Bronchial epithelial cell (primary cell): Measurements from ENCODE around the gene ITPR2. TPM values are rescaled to one million over a fixed set of nuclear protein-coding genes. Genes with fewer than 3 reads are reported as not detected.
A peak's percentile ranks its signal among the peaks of the same experiment; 100 is the strongest.

Experiments used
- DNase-seq: peaks from one replicate; pipeline ENCODE4 v3.0.0-alpha.2; 2010; ENCODE audit warnings: low read depth
- FAIRE-seq: peaks from 2 replicates; lab custom pipeline; 2011; peaks lifted over from hg19 to GRCh38; lab: Jason Lieb, UNC
- H3K27me3 ChIP-seq: 2 replicates; pipeline ENCODE4 v1.5.1; 2011; ENCODE audit warnings: low read length; ENCODE audit not compliant: control insufficient read depth, insufficient read depth
- H3K36me3 ChIP-seq: 2 replicates; pipeline ENCODE4 v1.5.1; 2011; ENCODE audit warnings: low read length; ENCODE audit not compliant: control insufficient read depth, insufficient read depth
- H3K4me3 ChIP-seq: 2 replicates; pipeline ENCODE4 v1.5.1; 2011; ENCODE audit warnings: mild to moderate bottlenecking, low read depth, low read length, control low read depth
- total RNA-seq: library from RNA; depleted of rRNA; stranded (reverse); fragments of >200 nt; gene quantifications from 2 replicates; pipeline ENCODE4 v1.2.1, GENCODE V29; 2014
- TF ChIP-seq, protein P1 (sequence below): IDR thresholded peaks from 2 replicates; pipeline ENCODE4 v1.5.1; 2011; ENCODE audit warnings: mild to moderate bottlenecking, moderate library complexity, low read length, control low read depth, inconsistent platforms; ENCODE audit not compliant: insufficient read depth, severe bottlenecking

The ITPR2 gene
- total RNA-seq, 1 donor from 2014 or later, result 5.8 TPM

DNA sequence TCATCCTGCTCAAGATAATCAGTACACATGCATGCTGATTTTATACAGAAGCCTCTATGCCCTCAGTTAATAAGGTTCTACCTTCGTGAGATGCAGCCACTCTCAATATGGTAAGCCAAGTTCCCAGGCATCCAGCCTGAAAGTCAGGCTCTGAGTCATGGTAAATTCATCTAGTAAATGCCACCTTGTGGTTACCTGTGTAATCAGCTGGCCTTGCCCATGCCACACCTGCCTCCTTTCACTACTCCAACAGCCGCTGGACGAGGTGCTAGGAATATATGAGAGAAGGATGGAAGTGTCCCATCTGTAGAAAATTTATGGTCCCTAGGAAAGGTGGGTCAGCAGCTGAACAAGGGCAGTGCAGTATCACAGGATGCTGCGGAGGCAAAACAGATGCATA, 430.3 kb downstream of the ITPR2 start:
- DNase-seq (peak; percentile 87), FAIRE-seq (peak; percentile 98)
- no peaks in the 10 kb centered on the region for H3K27me3 ChIP-seq
- H3K4me3 ChIP-seq, result no peak overlapping the region
- TF ChIP-seq, protein P1, sequence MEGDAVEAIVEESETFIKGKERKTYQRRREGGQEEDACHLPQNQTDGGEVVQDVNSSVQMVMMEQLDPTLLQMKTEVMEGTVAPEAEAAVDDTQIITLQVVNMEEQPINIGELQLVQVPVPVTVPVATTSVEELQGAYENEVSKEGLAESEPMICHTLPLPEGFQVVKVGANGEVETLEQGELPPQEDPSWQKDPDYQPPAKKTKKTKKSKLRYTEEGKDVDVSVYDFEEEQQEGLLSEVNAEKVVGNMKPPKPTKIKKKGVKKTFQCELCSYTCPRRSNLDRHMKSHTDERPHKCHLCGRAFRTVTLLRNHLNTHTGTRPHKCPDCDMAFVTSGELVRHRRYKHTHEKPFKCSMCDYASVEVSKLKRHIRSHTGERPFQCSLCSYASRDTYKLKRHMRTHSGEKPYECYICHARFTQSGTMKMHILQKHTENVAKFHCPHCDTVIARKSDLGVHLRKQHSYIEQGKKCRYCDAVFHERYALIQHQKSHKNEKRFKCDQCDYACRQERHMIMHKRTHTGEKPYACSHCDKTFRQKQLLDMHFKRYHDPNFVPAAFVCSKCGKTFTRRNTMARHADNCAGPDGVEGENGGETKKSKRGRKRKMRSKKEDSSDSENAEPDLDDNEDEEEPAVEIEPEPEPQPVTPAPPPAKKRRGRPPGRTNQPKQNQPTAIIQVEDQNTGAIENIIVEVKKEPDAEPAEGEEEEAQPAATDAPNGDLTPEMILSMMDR, result peak; percentile 56
- no peaks in the 10 kb centered on the region for H3K36me3 ChIP-seq

- Histone ChIP-seq H3K4me3 (no peak overlapping the region), H3K36me3 (no peaks in the 10 kb centered on the region), H3K27me3 (no peaks in the 10 kb centered on the region)
- no peak for DNase-seq
- TF ChIP-seq, protein P1, result no peak
- no peak for FAIRE-seq
These were observed 431.1 kb downstream of the ITPR2 start for GRCh38 chr12:26401874-26402273.

DNA sequence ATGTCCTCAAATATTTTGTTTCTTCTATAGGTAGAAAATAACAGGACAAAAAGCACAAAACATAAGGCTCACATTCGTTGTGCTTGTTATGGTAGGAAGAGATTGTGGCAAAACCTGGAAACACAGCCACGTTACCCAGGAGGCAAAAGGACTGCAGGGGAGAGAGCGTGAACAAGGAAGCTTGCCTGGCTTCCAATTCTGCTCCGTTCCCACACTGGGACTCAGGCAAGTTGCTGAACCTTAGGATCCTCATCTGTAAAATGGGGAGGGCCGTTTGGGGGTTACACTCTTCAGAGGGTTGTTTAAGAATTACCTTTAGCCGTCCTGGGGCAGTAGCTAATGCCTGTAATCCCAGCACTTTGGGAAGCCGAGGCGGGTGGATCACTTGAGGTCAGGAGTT, 432.4 kb downstream of the ITPR2 start:
- H3K4me3 ChIP-seq, result no peak overlapping the region
- TF ChIP-seq, protein P1, result no peak
- DNase-seq (no peak), FAIRE-seq (no peak)
- H3K36me3 ChIP-seq, result no peaks in the 10 kb centered on the region
- H3K27me3 ChIP-seq, result no peaks in the 10 kb centered on the region

GRCh38 chr12:26399381-26399780, 433.6 kb downstream of the ITPR2 start:
- no peak for DNase-seq
- FAIRE-seq, result no peak
- H3K27me3 ChIP-seq, result no peaks in the 10 kb centered on the region
- no peak overlapping the region for H3K4me3 ChIP-seq
- H3K36me3 ChIP-seq, result no peaks in the 10 kb centered on the region
- TF ChIP-seq, protein P1, result no peak

DNA sequence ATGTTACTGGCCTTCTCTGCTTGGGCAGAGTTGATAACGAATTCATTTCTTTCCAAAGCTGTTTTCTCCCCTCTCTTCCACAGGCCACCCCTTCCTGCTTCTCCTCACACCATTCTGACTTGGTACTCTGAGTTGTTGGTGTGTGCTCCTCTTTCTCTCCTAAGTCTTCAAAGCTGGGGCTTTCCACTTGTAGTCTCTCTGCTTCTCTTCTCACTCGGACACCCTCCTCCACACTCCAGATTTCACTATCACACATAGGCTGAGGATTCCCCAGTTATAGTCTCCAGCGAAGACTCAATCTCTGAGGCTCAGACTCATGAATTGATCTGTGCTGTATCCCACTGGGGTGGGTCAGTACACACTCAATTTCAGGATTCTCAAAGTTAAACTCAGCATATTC, 436.6 kb downstream of the ITPR2 start:
- H3K27me3 ChIP-seq, result no peaks in the 10 kb centered on the region
- TF ChIP-seq, protein P1, result no peak
- no peaks in the 10 kb centered on the region for H3K36me3 ChIP-seq
- DNase-seq (no peak), FAIRE-seq (no peak)
- no peak overlapping the region for H3K4me3 ChIP-seq

DNA sequence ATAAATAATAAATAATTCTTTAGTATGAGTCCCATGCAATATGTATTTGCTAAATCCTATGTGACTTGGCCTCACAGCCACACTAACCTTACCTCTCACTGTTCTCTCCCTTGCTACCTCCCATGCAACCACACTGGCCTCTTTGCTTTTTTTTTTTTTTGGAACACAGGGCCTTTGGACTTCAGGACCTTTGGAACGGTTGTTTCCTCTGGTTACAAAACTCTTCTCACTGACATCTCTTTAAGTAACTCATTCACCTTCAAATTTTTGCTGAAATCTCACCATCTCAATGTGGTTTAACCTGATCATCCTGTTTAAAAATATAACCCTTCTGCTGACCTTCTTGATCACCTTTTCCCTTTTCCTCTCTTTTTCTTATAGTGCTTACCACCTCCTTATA, 443.7 kb downstream of the ITPR2 start:
- no peak overlapping the region for H3K4me3 ChIP-seq
- no peaks in the 10 kb centered on the region for H3K27me3 ChIP-seq
- FAIRE-seq (no peak), DNase-seq (no peak)
- TF ChIP-seq, protein P1, result no peak
- no peaks in the 10 kb centered on the region for H3K36me3 ChIP-seq
